NB4 (cell line): ENCODE data around the gene INO80D.
A peak's percentile ranks its signal among the peaks of the same experiment; 100 is the strongest.

Experiments used
- DNase-seq: peaks from one replicate; pipeline ENCODE4 v3.0.0; 2010; ENCODE audit warnings: low read depth
- H3K4me3 ChIP-seq: one replicate; pipeline ENCODE4 v1.5.1; 2011; ENCODE audit warnings: mild to moderate bottlenecking, low read depth, low read length, moderate library complexity
- CTCF ChIP-seq: IDR thresholded peaks from one replicate; pipeline ENCODE4 v1.5.1; 2012; ENCODE audit warnings: low read depth, low read length
- MAX ChIP-seq: IDR thresholded peaks from 2 replicates; pipeline ENCODE4 v1.6.1; 2011; ENCODE audit warnings: low read depth, low read length
- MYC ChIP-seq: IDR thresholded peaks from 2 replicates; pipeline ENCODE4 v1.6.1; 2011; ENCODE audit warnings: low read depth, low read length
- POLR2A ChIP-seq: IDR thresholded peaks from 2 replicates; pipeline ENCODE4 v1.6.1; 2011; ENCODE audit warnings: mild to moderate bottlenecking; ENCODE audit not compliant: insufficient read length; ENCODE audit errors: extremely low read depth

INO80D gene

GRCh38 chr2:206098471-206098870 is 12.5 kb upstream of the INO80D start:
- peak overlapping the region; percentile 12 for H3K4me3 ChIP-seq
- peak; percentile 81 for DNase-seq
- TF ChIP-seq MYC, result no peak
- no peak for TF ChIP-seq POLR2A
- no peak for TF ChIP-seq CTCF
- TF ChIP-seq MAX, result no peak

- H3K4me3 ChIP-seq, result no peak overlapping the region
- DNase-seq, result no peak
- TF ChIP-seq POLR2A, result no peak
- TF ChIP-seq MAX, result no peak
- no peak for TF ChIP-seq MYC
- TF ChIP-seq CTCF, result no peak
Observed at GRCh38 chr2:206096876-206097275, 10.9 kb upstream of the INO80D start.

- no peak for TF ChIP-seq CTCF
- TF ChIP-seq POLR2A, result no peak
- no peak for TF ChIP-seq MAX
- peak; percentile 56 for TF ChIP-seq MYC
- peak overlapping the region; percentile 7 for H3K4me3 ChIP-seq
- peak; percentile 90 for DNase-seq
Observed at GRCh38 chr2:206095536-206096332, 9.8 kb upstream of the INO80D start.

GRCh38 chr2:206092297-206092696 is 6.3 kb upstream of the INO80D start:
- no peak for TF ChIP-seq POLR2A
- TF ChIP-seq MAX, result no peak
- TF ChIP-seq MYC, result no peak
- no peak for TF ChIP-seq CTCF
- H3K4me3 ChIP-seq, result no peak overlapping the region
- DNase-seq, result no peak

GRCh38 chr2:206088248-206088647 is 2.3 kb upstream of the INO80D start:
- H3K4me3 ChIP-seq, result peak overlapping the region; percentile 51
- DNase-seq, result no peak
- TF ChIP-seq CTCF (no peak), POLR2A (no peak), MYC (no peak), MAX (no peak)
